ENCODE results near the gene NFYC. TPM values are rescaled to one million over a fixed set of nuclear protein-coding genes. Genes with fewer than 3 reads are reported as not detected.

Gene NFYC
- total RNA-seq, 1 donor from 2014 or later, result 49.7 TPM

GRCh38 chr1:40750451-40750908 lies 59.0 kb downstream of the NFYC start:
- H3K27me3 Mint-ChIP-seq (ENCODE audit: unreplicated experiment), result no peaks in the 10 kb centered on the region
- DNase-seq (ENCODE audit: low spot score), result no peak
- peaks cover 2% of the 10 kb centered on the region for H3K4me1 Mint-ChIP-seq (ENCODE audit: unreplicated experiment)
- no peak for TF ChIP-seq CTCF (IDR thresholded peaks at IDR 0.05; ENCODE audit: unreplicated experiment)
- no peak overlapping the region for H3K4me3 Mint-ChIP-seq (ENCODE audit: unreplicated experiment)
- H3K36me3 Mint-ChIP-seq (ENCODE audit: low read depth, unreplicated experiment), result peaks cover 13% of the 10 kb centered on the region
- H3K27ac Mint-ChIP-seq (ENCODE audit: unreplicated experiment), result no peak overlapping the region
- H3K9me3 Mint-ChIP-seq (ENCODE audit: unreplicated experiment), result no peaks in the 10 kb centered on the region

GRCh38 chr1:40751802-40752201 lies 60.3 kb downstream of the NFYC start:
- Mint-ChIP-seq H3K27me3 (ENCODE audit: unreplicated experiment) (no peaks in the 10 kb centered on the region), H3K27ac (ENCODE audit: unreplicated experiment) (no peak overlapping the region), H3K36me3 (ENCODE audit: low read depth, unreplicated experiment) (peaks cover 18% of the 10 kb centered on the region), H3K4me1 (ENCODE audit: unreplicated experiment) (no peaks in the 10 kb centered on the region), H3K4me3 (ENCODE audit: unreplicated experiment) (no peak overlapping the region), H3K9me3 (ENCODE audit: unreplicated experiment) (no peaks in the 10 kb centered on the region)
- DNase-seq (ENCODE audit: low spot score), result no peak
- TF ChIP-seq CTCF (IDR thresholded peaks at IDR 0.05; ENCODE audit: unreplicated experiment), result no peak

GRCh38 chr1:40753142-40753882 lies 61.8 kb downstream of the NFYC start:
- Mint-ChIP-seq H3K9me3 (ENCODE audit: unreplicated experiment) (no peaks in the 10 kb centered on the region), H3K4me3 (ENCODE audit: unreplicated experiment) (no peak overlapping the region), H3K4me1 (ENCODE audit: unreplicated experiment) (no peaks in the 10 kb centered on the region), H3K27ac (ENCODE audit: unreplicated experiment) (no peak overlapping the region), H3K36me3 (ENCODE audit: low read depth, unreplicated experiment) (peaks cover 17% of the 10 kb centered on the region), H3K27me3 (ENCODE audit: unreplicated experiment) (no peaks in the 10 kb centered on the region)
- DNase-seq (ENCODE audit: low spot score), result no peak
- no peak for TF ChIP-seq CTCF (IDR thresholded peaks at IDR 0.05; ENCODE audit: unreplicated experiment)

- Mint-ChIP-seq H3K36me3 (ENCODE audit: low read depth, unreplicated experiment) (peaks cover 22% of the 10 kb centered on the region), H3K9me3 (ENCODE audit: unreplicated experiment) (no peaks in the 10 kb centered on the region)
- TF ChIP-seq CTCF (IDR thresholded peaks at IDR 0.05; ENCODE audit: unreplicated experiment), result no peak
Observed at GRCh38 chr1:40754201-40754600, 62.7 kb downstream of the NFYC start.

GRCh38 chr1:40755067-40755466 lies 63.6 kb downstream of the NFYC start:
- Mint-ChIP-seq H3K27ac (ENCODE audit: unreplicated experiment) (no peak overlapping the region), H3K36me3 (ENCODE audit: low read depth, unreplicated experiment) (peaks cover 26% of the 10 kb centered on the region), H3K4me1 (ENCODE audit: unreplicated experiment) (no peaks in the 10 kb centered on the region)

More at GRCh38 chr1:40754201-40754600, 62.7 kb downstream of the NFYC start:
- no peak overlapping the region for H3K4me3 Mint-ChIP-seq (ENCODE audit: unreplicated experiment)
- H3K4me1 Mint-ChIP-seq (ENCODE audit: unreplicated experiment), result no peaks in the 10 kb centered on the region
- H3K27me3 Mint-ChIP-seq (ENCODE audit: unreplicated experiment), result no peaks in the 10 kb centered on the region
- H3K27ac Mint-ChIP-seq (ENCODE audit: unreplicated experiment), result no peak overlapping the region
- no peak for DNase-seq (ENCODE audit: low spot score)

More at GRCh38 chr1:40755067-40755466, 63.6 kb downstream of the NFYC start:
- no peak overlapping the region for H3K4me3 Mint-ChIP-seq (ENCODE audit: unreplicated experiment)
- H3K9me3 Mint-ChIP-seq (ENCODE audit: unreplicated experiment), result no peaks in the 10 kb centered on the region
- DNase-seq (ENCODE audit: low spot score), result no peak
- H3K27me3 Mint-ChIP-seq (ENCODE audit: unreplicated experiment), result no peaks in the 10 kb centered on the region
- no peak for TF ChIP-seq CTCF (IDR thresholded peaks at IDR 0.05; ENCODE audit: unreplicated experiment)

All from endothelial cell (in vitro differentiated cells).